Measurements from ENCODE around the gene CBR3. TPM values are rescaled to one million over a fixed set of nuclear protein-coding genes. Genes with fewer than 3 reads are reported as not detected.
A peak's percentile ranks its signal among the peaks of the same experiment; 100 is the strongest.
"Not testable (repeated sequence)": the region's sequence is repeated elsewhere in the genome, so short reads cannot be mapped to it uniquely, and the experiment has no call there.

The CBR3 gene
- total RNA-seq, 1 experiment from 2014 or later = 12.9 TPM

DNA sequence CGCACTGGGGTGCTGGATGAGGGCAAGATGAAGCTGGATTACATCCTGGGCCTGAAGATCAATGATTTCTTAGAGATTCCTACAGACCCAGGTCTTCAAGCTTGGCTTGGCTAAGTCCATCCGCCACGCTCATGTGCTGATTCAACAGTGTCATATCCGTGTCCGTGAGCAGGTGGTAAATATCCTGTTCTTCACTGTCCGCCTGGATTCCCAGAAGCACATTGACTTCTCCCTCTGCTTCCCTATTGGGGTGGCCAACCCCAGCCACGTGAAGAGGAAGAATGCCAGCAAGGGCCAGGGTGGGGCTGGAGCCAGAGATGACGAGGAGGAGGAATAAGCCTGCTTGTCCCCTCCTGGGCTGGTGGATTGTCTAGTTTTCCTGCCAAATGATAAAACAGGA is 2.2 kb upstream of the CBR3 start:
- ATAC-seq (no peak), DNase-seq (ENCODE audit: low spot score) (no peak)
- TF ChIP-seq, protein P1, sequence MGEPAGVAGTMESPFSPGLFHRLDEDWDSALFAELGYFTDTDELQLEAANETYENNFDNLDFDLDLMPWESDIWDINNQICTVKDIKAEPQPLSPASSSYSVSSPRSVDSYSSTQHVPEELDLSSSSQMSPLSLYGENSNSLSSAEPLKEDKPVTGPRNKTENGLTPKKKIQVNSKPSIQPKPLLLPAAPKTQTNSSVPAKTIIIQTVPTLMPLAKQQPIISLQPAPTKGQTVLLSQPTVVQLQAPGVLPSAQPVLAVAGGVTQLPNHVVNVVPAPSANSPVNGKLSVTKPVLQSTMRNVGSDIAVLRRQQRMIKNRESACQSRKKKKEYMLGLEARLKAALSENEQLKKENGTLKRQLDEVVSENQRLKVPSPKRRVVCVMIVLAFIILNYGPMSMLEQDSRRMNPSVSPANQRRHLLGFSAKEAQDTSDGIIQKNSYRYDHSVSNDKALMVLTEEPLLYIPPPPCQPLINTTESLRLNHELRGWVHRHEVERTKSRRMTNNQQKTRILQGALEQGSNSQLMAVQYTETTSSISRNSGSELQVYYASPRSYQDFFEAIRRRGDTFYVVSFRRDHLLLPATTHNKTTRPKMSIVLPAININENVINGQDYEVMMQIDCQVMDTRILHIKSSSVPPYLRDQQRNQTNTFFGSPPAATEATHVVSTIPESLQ (CRISPR knock-in tag; IDR thresholded peaks at IDR 0.05) = no peak
- no peak for TF ChIP-seq ZNF121 (CRISPR knock-in tag; IDR thresholded peaks at IDR 0.05)
- Mint-ChIP-seq H3K27me3 (ENCODE audit: low read depth) (peaks cover 46% of the 10 kb centered on the region), H3K4me1 (peaks cover 47% of the 10 kb centered on the region), H3K36me3 (no peaks in the 10 kb centered on the region), H3K4me3 (no peak overlapping the region), H3K27ac (no peak overlapping the region), H3K9me3 (no peaks in the 10 kb centered on the region)
- ChIA-PET CTCF (interaction anchor here (0.7 to 1.2 kb wide), 3 partner anchors 9 to 28 kb away, joined by 4 read pairs; no protein-coding TSS in a partner anchor), POLR2A (no interaction called here)

DNA sequence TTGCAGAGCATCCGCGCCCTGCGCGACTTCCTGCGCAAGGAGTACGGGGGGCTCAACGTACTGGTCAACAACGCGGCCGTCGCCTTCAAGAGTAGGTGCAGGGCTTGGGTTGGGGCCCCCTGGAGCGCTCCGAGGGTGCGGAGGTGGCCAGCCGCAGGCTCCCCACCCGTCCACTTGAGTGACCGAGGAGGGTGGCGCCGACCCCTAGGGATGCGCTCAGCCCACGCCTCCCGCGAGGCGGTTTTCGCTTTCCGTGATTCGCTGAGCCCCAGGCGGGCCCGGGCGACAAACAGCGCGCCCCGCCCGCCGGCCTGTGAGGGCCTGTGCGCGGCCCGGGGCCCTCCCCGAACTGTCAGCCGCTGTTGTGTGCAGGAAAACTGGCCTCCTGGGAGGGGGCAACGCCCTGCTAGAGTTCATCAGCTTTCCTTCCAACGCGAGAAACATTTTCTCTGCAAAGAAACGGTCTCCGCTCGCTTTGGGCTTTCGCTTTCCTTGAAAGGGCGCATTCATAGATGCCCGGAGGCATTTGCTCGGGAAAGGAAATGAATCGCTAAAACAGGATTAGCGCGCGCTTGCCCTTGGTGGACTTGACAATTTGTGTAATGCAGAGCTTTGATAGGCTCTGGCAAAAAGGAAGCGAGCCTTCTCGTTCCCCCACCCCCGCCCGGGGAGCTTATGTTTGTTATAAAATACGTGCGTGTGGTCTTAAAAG is 668 bp downstream of the CBR3 start:
- H3K9me3 Mint-ChIP-seq = no peaks in the 10 kb centered on the region
- H3K27me3 Mint-ChIP-seq (ENCODE audit: low read depth) = peaks cover 43% of the 10 kb centered on the region
- H3K4me1 Mint-ChIP-seq = peaks cover 34% of the 10 kb centered on the region
- H3K27ac Mint-ChIP-seq = no peak overlapping the region; the same call in 1 of the 2 replicates
- ChIA-PET CTCF (interaction anchor here (2.2 to 3.9 kb wide), 3 partner anchors 10 to 74 kb away, joined by 6 to 25 read pairs (median 19); no protein-coding TSS in a partner anchor), POLR2A (no interaction called here)
- peak overlapping the region; percentile 81 for H3K4me3 Mint-ChIP-seq
- H3K36me3 Mint-ChIP-seq = no peaks in the 10 kb centered on the region
- 0 out of 2 replicates have a peak, but pooled peaks have one; percentile 1 for TF ChIP-seq SP1 (CRISPR knock-in tag; conservative IDR thresholded peaks at IDR 0.05)
- TF ChIP-seq NFE2L1 (CRISPR knock-in tag; IDR thresholded peaks at IDR 0.05) = no peak
- no peak for TF ChIP-seq ZNF423 (CRISPR knock-in tag; IDR thresholded peaks at IDR 0.05)
- TF ChIP-seq, protein P2, sequence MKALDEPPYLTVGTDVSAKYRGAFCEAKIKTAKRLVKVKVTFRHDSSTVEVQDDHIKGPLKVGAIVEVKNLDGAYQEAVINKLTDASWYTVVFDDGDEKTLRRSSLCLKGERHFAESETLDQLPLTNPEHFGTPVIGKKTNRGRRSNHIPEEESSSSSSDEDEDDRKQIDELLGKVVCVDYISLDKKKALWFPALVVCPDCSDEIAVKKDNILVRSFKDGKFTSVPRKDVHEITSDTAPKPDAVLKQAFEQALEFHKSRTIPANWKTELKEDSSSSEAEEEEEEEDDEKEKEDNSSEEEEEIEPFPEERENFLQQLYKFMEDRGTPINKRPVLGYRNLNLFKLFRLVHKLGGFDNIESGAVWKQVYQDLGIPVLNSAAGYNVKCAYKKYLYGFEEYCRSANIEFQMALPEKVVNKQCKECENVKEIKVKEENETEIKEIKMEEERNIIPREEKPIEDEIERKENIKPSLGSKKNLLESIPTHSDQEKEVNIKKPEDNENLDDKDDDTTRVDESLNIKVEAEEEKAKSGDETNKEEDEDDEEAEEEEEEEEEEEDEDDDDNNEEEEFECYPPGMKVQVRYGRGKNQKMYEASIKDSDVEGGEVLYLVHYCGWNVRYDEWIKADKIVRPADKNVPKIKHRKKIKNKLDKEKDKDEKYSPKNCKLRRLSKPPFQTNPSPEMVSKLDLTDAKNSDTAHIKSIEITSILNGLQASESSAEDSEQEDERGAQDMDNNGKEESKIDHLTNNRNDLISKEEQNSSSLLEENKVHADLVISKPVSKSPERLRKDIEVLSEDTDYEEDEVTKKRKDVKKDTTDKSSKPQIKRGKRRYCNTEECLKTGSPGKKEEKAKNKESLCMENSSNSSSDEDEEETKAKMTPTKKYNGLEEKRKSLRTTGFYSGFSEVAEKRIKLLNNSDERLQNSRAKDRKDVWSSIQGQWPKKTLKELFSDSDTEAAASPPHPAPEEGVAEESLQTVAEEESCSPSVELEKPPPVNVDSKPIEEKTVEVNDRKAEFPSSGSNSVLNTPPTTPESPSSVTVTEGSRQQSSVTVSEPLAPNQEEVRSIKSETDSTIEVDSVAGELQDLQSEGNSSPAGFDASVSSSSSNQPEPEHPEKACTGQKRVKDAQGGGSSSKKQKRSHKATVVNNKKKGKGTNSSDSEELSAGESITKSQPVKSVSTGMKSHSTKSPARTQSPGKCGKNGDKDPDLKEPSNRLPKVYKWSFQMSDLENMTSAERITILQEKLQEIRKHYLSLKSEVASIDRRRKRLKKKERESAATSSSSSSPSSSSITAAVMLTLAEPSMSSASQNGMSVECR (CRISPR knock-in tag; IDR thresholded peaks at IDR 0.05; ENCODE audit: borderline replicate concordance) = no peak
- TF ChIP-seq EMX1 (CRISPR knock-in tag; IDR thresholded peaks at IDR 0.05) = no peak
- ATAC-seq = peak; percentile 46
- DNase-seq (ENCODE audit: low spot score) = peak; percentile 52

DNA sequence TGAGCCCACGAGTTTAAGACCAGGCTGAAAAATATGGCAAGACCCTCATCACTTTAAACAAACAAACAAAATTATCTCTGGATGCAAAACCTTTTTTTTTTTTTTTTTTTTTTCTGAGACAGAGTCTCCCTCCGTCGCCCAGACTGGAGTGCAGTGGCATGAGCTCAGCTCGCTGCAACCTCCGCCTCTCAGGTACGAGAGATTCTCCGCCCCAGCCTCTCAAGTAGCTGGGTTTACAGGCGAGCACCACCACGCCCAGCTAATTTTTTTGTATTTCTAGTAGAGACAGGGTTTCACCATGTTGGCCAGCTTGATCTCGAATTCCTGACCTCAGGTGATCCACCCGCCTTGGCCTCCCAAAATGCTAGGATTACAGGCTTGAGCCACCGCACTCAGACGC is 4.9 kb downstream of the CBR3 start:
- ChIA-PET POLR2A (interaction anchor here (0.7 to 0.8 kb wide), 2 partner anchors 10 to 142 kb away, joined by 4 to 9 read pairs; no protein-coding TSS in a partner anchor), CTCF (interaction anchor here (0.6 to 5.2 kb wide), 4 partner anchors 14 to 775 kb away, joined by 3 to 63 read pairs (median 5); no protein-coding TSS in a partner anchor)
- not testable (repeated sequence) for DNase-seq (ENCODE audit: low spot score); H3K4me3 Mint-ChIP-seq; H3K36me3 Mint-ChIP-seq; H3K27ac Mint-ChIP-seq; ATAC-seq; H3K9me3 Mint-ChIP-seq
- Mint-ChIP-seq H3K4me1 (peaks cover 28% of the 10 kb centered on the region), H3K27me3 (ENCODE audit: low read depth) (peaks cover 18% of the 10 kb centered on the region)

DNA sequence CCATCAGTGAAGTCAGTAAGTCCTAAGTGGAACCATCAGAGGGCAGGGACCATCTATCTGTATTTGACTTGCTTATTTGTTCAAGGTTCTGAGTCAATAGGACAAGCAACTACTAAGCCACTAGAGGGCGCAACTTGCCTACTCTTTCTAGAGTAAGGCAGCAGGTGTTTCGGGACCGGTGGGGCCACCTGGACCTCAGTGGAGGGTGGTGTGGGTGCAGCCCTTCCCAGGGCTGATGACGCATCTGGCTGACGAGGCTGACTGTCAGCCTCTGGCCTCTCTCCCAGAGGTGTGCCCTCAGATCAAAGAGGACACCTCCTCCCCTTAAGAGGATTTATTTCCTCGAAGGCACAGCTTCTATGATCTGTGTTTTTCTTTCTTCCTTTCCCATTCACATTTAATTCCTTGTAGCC is 6.6 kb downstream of the CBR3 start:
- 0 out of 2 replicates have a peak overlapping the region, but pooled peaks have one; percentile 5 for H3K27ac Mint-ChIP-seq
- TF ChIP-seq, protein P3, sequence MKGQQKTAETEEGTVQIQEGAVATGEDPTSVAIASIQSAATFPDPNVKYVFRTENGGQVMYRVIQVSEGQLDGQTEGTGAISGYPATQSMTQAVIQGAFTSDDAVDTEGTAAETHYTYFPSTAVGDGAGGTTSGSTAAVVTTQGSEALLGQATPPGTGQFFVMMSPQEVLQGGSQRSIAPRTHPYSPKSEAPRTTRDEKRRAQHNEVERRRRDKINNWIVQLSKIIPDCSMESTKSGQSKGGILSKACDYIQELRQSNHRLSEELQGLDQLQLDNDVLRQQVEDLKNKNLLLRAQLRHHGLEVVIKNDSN (CRISPR knock-in tag; IDR thresholded peaks at IDR 0.05) = no peak
- TF ChIP-seq NR2C2 (CRISPR knock-in tag; IDR thresholded peaks at IDR 0.05) (no peak), ZNF423 (CRISPR knock-in tag; IDR thresholded peaks at IDR 0.05) (peak; percentile 80), SMAD3 (CRISPR knock-in tag; IDR thresholded peaks at IDR 0.05; ENCODE audit: borderline replicate concordance) (no peak; the same call in 1 of the 2 replicates), ZNF219 (CRISPR knock-in tag; IDR thresholded peaks at IDR 0.05; ENCODE audit: borderline replicate concordance) (no peak), CREB1 (CRISPR knock-in tag; IDR thresholded peaks at IDR 0.05) (no peak), CBFB (CRISPR knock-in tag; IDR thresholded peaks at IDR 0.05; ENCODE audit: low read depth) (no peak), CREM (CRISPR knock-in tag; IDR thresholded peaks at IDR 0.05) (no peak)
- TF ChIP-seq, protein P4, sequence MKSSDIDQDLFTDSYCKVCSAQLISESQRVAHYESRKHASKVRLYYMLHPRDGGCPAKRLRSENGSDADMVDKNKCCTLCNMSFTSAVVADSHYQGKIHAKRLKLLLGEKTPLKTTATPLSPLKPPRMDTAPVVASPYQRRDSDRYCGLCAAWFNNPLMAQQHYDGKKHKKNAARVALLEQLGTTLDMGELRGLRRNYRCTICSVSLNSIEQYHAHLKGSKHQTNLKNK (CRISPR knock-in tag; IDR thresholded peaks at IDR 0.05) = no peak
- TF ChIP-seq, protein P5, sequence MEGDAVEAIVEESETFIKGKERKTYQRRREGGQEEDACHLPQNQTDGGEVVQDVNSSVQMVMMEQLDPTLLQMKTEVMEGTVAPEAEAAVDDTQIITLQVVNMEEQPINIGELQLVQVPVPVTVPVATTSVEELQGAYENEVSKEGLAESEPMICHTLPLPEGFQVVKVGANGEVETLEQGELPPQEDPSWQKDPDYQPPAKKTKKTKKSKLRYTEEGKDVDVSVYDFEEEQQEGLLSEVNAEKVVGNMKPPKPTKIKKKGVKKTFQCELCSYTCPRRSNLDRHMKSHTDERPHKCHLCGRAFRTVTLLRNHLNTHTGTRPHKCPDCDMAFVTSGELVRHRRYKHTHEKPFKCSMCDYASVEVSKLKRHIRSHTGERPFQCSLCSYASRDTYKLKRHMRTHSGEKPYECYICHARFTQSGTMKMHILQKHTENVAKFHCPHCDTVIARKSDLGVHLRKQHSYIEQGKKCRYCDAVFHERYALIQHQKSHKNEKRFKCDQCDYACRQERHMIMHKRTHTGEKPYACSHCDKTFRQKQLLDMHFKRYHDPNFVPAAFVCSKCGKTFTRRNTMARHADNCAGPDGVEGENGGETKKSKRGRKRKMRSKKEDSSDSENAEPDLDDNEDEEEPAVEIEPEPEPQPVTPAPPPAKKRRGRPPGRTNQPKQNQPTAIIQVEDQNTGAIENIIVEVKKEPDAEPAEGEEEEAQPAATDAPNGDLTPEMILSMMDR (IDR thresholded peaks at IDR 0.05) = peak; percentile 88
- TF ChIP-seq, protein P6, sequence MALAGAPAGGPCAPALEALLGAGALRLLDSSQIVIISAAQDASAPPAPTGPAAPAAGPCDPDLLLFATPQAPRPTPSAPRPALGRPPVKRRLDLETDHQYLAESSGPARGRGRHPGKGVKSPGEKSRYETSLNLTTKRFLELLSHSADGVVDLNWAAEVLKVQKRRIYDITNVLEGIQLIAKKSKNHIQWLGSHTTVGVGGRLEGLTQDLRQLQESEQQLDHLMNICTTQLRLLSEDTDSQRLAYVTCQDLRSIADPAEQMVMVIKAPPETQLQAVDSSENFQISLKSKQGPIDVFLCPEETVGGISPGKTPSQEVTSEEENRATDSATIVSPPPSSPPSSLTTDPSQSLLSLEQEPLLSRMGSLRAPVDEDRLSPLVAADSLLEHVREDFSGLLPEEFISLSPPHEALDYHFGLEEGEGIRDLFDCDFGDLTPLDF (CRISPR knock-in tag; IDR thresholded peaks at IDR 0.05) = no peak

More for the DNA sequence above, 6.6 kb downstream of the CBR3 start:
- DNase-seq (ENCODE audit: low spot score) (peak; percentile 86), ATAC-seq (peak; percentile 96)
- Mint-ChIP-seq H3K4me3 (no peak overlapping the region), H3K36me3 (no peaks in the 10 kb centered on the region; the same call in 1 of the 2 replicates), H3K27me3 (ENCODE audit: low read depth) (peaks cover 2% of the 10 kb centered on the region), H3K9me3 (no peaks in the 10 kb centered on the region), H3K4me1 (peaks cover 21% of the 10 kb centered on the region)
- CTCF ChIA-PET = interaction anchor here (0.5 to 5.2 kb wide), 19 partner anchors 9 to 288 kb away, joined by 3 to 63 read pairs (median 3); partner anchors contain the start of gene MORC3
- POLR2A ChIA-PET = no interaction called here

Data from WTC11 (cell line).